HCT116 (cell line): ENCODE measurements around the gene PRSS27. TPM values are rescaled to one million over a fixed set of nuclear protein-coding genes. Genes with fewer than 3 reads are reported as not detected.

Experiments
- ATAC-seq: fragments of 200-7000 bp; cut with Tn5 transposase; 2 replicates; pipeline ENCODE4 v1.9.1; 2020; ENCODE audit warnings: mild to moderate bottlenecking, moderate library complexity
- Bru-seq: library from RNA; stranded (reverse); fragments of 400-500 nt; gene quantifications from one replicate; lab custom pipeline; 2021; lab: Mats Ljungman, UMichigan
- BruChase-seq, 2 experiments: library from RNA; stranded (reverse); fragments of 400-500 nt; gene quantifications; one replicate each; lab custom pipeline; 2021; lab: Mats Ljungman, UMichigan
- BruUV-seq: library from RNA; stranded (reverse); fragments of 400-500 nt; replicated peaks from 2 replicates; lab custom pipeline; 2021; lab: Mats Ljungman, UMichigan
- CTCF ChIA-PET: fragments of 300-600 bp; sonication (Branson Sonifier 250); formaldehyde crosslinking; loops from one replicate; lab custom pipeline; 2021; ENCODE audit warnings: antibody characterized with exemption; lab: Charles Lee
- POLR2A ChIA-PET: fragments of 300-600, 350-600 bp; sonication (Branson Sonifier 250); formaldehyde crosslinking; loops from one replicate; lab custom pipeline; 2021; ENCODE audit warnings: antibody characterized with exemption; lab: Charles Lee
- RAD21 ChIA-PET, 2 experiments: fragments of 300-600 bp; sonication (Branson Sonifier 250); formaldehyde crosslinking; loops; one replicate each; lab custom pipeline; 2023; ENCODE audit warnings: low total read pairs in 2 of 2; ENCODE audit not compliant: uncharacterized antibody in 2 of 2, unreplicated experiment in 2 of 2, low non-redundant PET in 1 of 2; lab: Charles Lee
- DNase-seq: peaks from one replicate; pipeline ENCODE4 v3.0.0-alpha.2; 2010; ENCODE audit warnings: low read depth, low spot score
- H2AFZ ChIP-seq: fragments of 200-600 bp; shearing (Covaris generic), sonication (generic); 2 replicates; pipeline ENCODE4 v1.6.1; 2017; ENCODE audit warnings: low read depth, mixed run types, mixed read lengths, antibody characterized with exemption, low read length; ENCODE audit not compliant: poor library complexity, severe bottlenecking
- H3K27ac ChIP-seq: 2 replicates; pipeline ENCODE4 v1.5.1; 2012; ENCODE audit warnings: low read depth, low read length
- H3K27me3 ChIP-seq: fragments of 200-600 bp; sonication (generic); 2 replicates; pipeline ENCODE4 v1.6.1; 2016; ENCODE audit warnings: mixed run types, low read length, mixed read lengths; ENCODE audit not compliant: insufficient read depth
- H3K36me3 ChIP-seq, 2 experiments: fragments of 200-500 bp in 1 of 2; fragments of 200-600 bp in 1 of 2; sonication (Bioruptor generic) in 1 of 2; sonication (generic) in 1 of 2; 2 replicates each; pipeline versions ENCODE4 v1.5.1 to v1.6.1; 2014 to 2016; ENCODE audit warnings: low read length in 2 of 2, inconsistent platforms in 1 of 2, mixed read lengths in 1 of 2, mixed run types in 1 of 2; ENCODE audit not compliant: insufficient read depth in 2 of 2, control insufficient read depth in 1 of 2
- H3K4me1 ChIP-seq, 2 experiments: fragments of 200-600 bp in 1 of 2; sonication (generic) in 1 of 2; 2 replicates each; pipeline versions ENCODE4 v1.5.1 to v1.6.1; 2012 to 2017; ENCODE audit warnings: low read length in 2 of 2, inconsistent platforms in 1 of 2, mild to moderate bottlenecking in 1 of 2, mixed read lengths in 1 of 2, mixed run types in 1 of 2, moderate library complexity in 1 of 2; ENCODE audit not compliant: insufficient read depth in 2 of 2, control insufficient read depth in 1 of 2
- H3K4me2 ChIP-seq: fragments of 200-600 bp; sonication (generic); 2 replicates; pipeline ENCODE4 v1.6.1; 2017; ENCODE audit warnings: mixed run types, low read length, mixed read lengths
- H3K4me3 ChIP-seq, 2 experiments: fragments of 200-600 bp in 1 of 2; sonication (generic) in 1 of 2; replicated peaks in 1 of 2; 2 replicates each; pipeline ENCODE4 v1.5.1; 2011 to 2016; ENCODE audit warnings: low read length in 2 of 2, control low read depth in 1 of 2, low read depth in 1 of 2, mild to moderate bottlenecking in 1 of 2, mixed read lengths in 1 of 2, mixed run types in 1 of 2
- H3K79me2 ChIP-seq: fragments of 200-600 bp; sonication (generic); 2 replicates; pipeline ENCODE4 v1.6.1; 2017; ENCODE audit warnings: mild to moderate bottlenecking, mixed run types, low read length, moderate library complexity, mixed read lengths; ENCODE audit not compliant: insufficient read depth
- H3K9ac ChIP-seq: fragments of 200-600 bp; sonication (generic); 2 replicates; pipeline ENCODE4 v1.6.1; 2016; ENCODE audit warnings: low read length, mixed read lengths
- H3K9me2 ChIP-seq: fragments of 200-600 bp; sonication (generic), shearing (Covaris generic); 2 replicates; pipeline ENCODE4 v1.6.1; 2017; ENCODE audit warnings: mixed run types, mild to moderate bottlenecking, moderate library complexity; ENCODE audit not compliant: insufficient read depth
- H3K9me3 ChIP-seq, 2 experiments: fragments of 200-500 bp in 1 of 2; fragments of 200-600 bp in 1 of 2; sonication (Bioruptor generic) in 1 of 2; sonication (generic) in 1 of 2; 2 replicates each; pipeline ENCODE4 v1.6.1; 2014 to 2017; ENCODE audit warnings: low read length in 2 of 2, mixed read lengths in 2 of 2, inconsistent platforms in 1 of 2, low read depth in 1 of 2, mild to moderate bottlenecking in 1 of 2, mixed run types in 1 of 2, moderate library complexity in 1 of 2; ENCODE audit not compliant: control insufficient read depth in 1 of 2, insufficient read depth in 1 of 2
- H4K20me1 ChIP-seq: fragments of 200-600 bp; sonication (generic), shearing (Covaris generic); 2 replicates; pipeline ENCODE4 v1.6.1; 2017; ENCODE audit warnings: mixed run types, mild to moderate bottlenecking, moderate library complexity; ENCODE audit not compliant: insufficient read depth
- POLR2A ChIP-seq: IDR thresholded peaks from 2 replicates; pipeline ENCODE4 v1.7.0; 2011; ENCODE audit warnings: borderline replicate concordance; ENCODE audit not compliant: insufficient read depth, insufficient read length; ENCODE audit errors: extremely low read depth
- ZBTB33 ChIP-seq: IDR thresholded peaks from 2 replicates; pipeline ENCODE4 v1.6.1; 2011; ENCODE audit warnings: mild to moderate bottlenecking, low read length, moderate library complexity; ENCODE audit not compliant: insufficient replicate concordance; ENCODE audit errors: extremely low read depth
- intact Hi-C: fragments of 100-400 bp; cut with micrococcal nuclease; formaldehyde crosslinking; loops from 2 replicates; pipeline ENCODE4 v1.10.0; 2022
- long read RNA-seq: library from polyadenylated mRNA; unstranded; transcript quantifications from one replicate; pipeline ENCODE4 v2.0.0, GENCODE V29; 2021; ENCODE audit not compliant: unreplicated experiment
- polyA plus RNA-seq: library from polyadenylated mRNA; unstranded; fragments of >200 nt; gene quantifications from 2 replicates; pipeline ENCODE4 v1.2.1, GENCODE V29; 2012; ENCODE audit warnings: missing spikeins
- total RNA-seq: library from RNA; stranded (reverse); gene quantifications from one replicate; pipeline ENCODE4 v1.2.1, GENCODE V29; 2021; ENCODE audit not compliant: unreplicated experiment

Gene PRSS27
- total RNA-seq (3.3 TPM), Bru-seq, nascent RNA (percentile 42 among the genes with signal in this experiment), BruChase-seq, experiment 1, labeled RNA remaining after a 6-hour chase (percentile 39 among the genes with signal in this experiment), BruChase-seq, experiment 2, labeled RNA remaining after a 2-hour chase (percentile 45 among the genes with signal in this experiment)
- 2.7 and 3.2 TPM in 2 replicates for polyA plus RNA-seq
- long read RNA-seq, partial matches to known transcripts: 0 of 2 reads
- long read RNA-seq, other reads (novel, unspliced or antisense): 1 of 2 reads

DNA sequence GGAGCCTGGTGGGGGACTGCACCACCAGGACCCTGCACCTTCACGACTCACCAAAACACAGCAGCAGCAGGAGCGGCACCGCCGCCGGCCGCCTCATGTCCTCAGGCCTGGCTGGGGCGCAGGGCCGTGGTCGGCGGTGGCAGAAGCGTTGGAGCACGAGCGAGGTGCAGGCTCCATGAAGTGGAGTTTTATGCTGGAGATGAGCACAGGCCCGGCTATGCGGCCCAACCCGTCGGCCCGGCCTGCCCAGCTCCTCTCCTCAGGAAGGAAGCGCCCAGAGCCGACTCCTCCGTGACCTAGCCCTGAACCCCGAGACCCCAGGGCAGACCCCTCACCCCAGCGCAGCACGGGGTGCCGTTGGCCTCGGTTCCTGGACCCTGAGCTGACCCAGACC is at the start of gene PRSS27:
TSS of gene PRSS27 (minus strand) at position 161 of the 394 bp plus-strand sequence. CDS start at position 97, 64 bp downstream.
- ChIA-PET POLR2A (interaction anchor here (0.6 to 1.2 kb wide), 2 partner anchors 38 to 291 kb away, joined by 3 to 4 read pairs; partner anchors contain the start of gene KCTD5), CTCF (no interaction called here)
- no peak for ATAC-seq

More for the DNA sequence above, at the start of gene PRSS27:
- no peak within 1 kb of the TSS for H2AFZ ChIP-seq
- no peaks in the 10 kb centered on the region for H3K79me2 ChIP-seq
- H4K20me1 ChIP-seq: no peaks in the 10 kb centered on the region
- no peak for TF ChIP-seq ZBTB33
- TF ChIP-seq POLR2A: peak; percentile 3
- no TSS peak for BruUV-seq
- peak within 1 kb of the TSS; percentile 81 for H3K4me2 ChIP-seq
- peak within 1 kb of the TSS; percentile 55 to 61 for H3K4me3 ChIP-seq
- peaks cover 28 to 43% of the 10 kb centered on the region in 2 experiments for H3K4me1 ChIP-seq
- H3K9me3 ChIP-seq: no peaks in the 10 kb centered on the region
- H3K27me3 ChIP-seq: no peaks in the 10 kb centered on the region
- H3K36me3 ChIP-seq: no peaks in the 10 kb centered on the region
- RAD21 ChIA-PET: no interaction called here
- no peaks in the 10 kb centered on the region for H3K9me2 ChIP-seq
- H3K27ac ChIP-seq: peak within 1 kb of the TSS; percentile 89
- peak within 1 kb of the TSS; percentile 73 for H3K9ac ChIP-seq
- intact Hi-C loops: loop anchor here (2.0 kb wide), 1 partner anchor 37 kb away; the partner anchor contains the start of gene KCTD5
- no peak for DNase-seq
